Activated naive CD4-positive, alpha-beta T cell treated with anti-CD3 and anti-CD28 coated beads, Interleukin-2, amount 50 U/mL, for 24 hours (primary cell): ENCODE data around the gene PRIM1.
"Not testable (repeated sequence)": the region's sequence is repeated elsewhere in the genome, so short reads cannot be mapped to it uniquely, and the experiment has no call there.

Experiments used
- H3K27ac Mint-ChIP-seq: one replicate; pipeline ENCODE4 v1.8.0; 2021; ENCODE audit warnings: mild to moderate bottlenecking, mixed read lengths
- H3K27me3 Mint-ChIP-seq: one replicate; pipeline ENCODE4 v1.8.0; 2021; ENCODE audit warnings: mixed read lengths
- H3K36me3 Mint-ChIP-seq: one replicate; pipeline ENCODE4 v1.8.0; 2021; ENCODE audit warnings: mixed read lengths
- H3K4me1 Mint-ChIP-seq: one replicate; pipeline ENCODE4 v1.8.0; 2021; ENCODE audit warnings: mixed read lengths
- H3K4me3 Mint-ChIP-seq: one replicate; pipeline ENCODE4 v1.8.0; 2021; ENCODE audit warnings: mild to moderate bottlenecking, mixed read lengths
- H3K9me3 Mint-ChIP-seq: one replicate; pipeline ENCODE4 v1.8.0; 2021; ENCODE audit warnings: mixed read lengths

Gene PRIM1

GRCh38 chr12:56772625-56773024, 20.5 kb upstream of the PRIM1 start:
- no peaks in the 10 kb centered on the region for H3K4me1 Mint-ChIP-seq
- H3K4me3 Mint-ChIP-seq = no peak overlapping the region
- H3K27me3 Mint-ChIP-seq = no peaks in the 10 kb centered on the region
- H3K36me3 Mint-ChIP-seq = no peaks in the 10 kb centered on the region
- no peaks in the 10 kb centered on the region for H3K9me3 Mint-ChIP-seq
- H3K27ac Mint-ChIP-seq = no peak overlapping the region

GRCh38 chr12:56769868-56770267, 17.7 kb upstream of the PRIM1 start:
- H3K4me1 Mint-ChIP-seq = no peaks in the 10 kb centered on the region
- H3K27me3 Mint-ChIP-seq = no peaks in the 10 kb centered on the region
- no peak overlapping the region for H3K4me3 Mint-ChIP-seq
- no peak overlapping the region for H3K27ac Mint-ChIP-seq
- no peaks in the 10 kb centered on the region for H3K36me3 Mint-ChIP-seq
- H3K9me3 Mint-ChIP-seq = no peaks in the 10 kb centered on the region

DNA sequence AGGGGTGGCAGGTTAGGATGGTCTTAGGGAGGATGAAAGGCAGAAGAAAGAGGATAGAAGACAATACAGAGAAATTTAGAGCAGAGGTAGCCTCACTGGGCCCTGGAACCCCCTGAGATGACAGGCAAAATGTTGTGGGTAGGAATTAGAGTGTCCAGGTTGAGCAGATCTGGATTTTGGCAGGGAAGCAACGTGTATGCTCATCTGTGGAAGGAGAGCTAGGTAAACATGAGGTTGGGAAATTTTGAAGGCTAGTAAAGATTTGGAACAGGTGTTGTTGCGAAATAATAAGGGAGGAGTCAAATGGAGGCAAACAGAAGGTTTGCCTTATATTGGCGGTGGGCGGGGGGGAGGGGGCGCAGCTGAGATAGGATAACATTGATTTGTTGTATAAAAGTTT, 16.3 kb upstream of the PRIM1 start:
- Mint-ChIP-seq H3K4me1 (no peaks in the 10 kb centered on the region), H3K9me3 (no peaks in the 10 kb centered on the region), H3K27ac (no peak overlapping the region), H3K4me3 (no peak overlapping the region), H3K27me3 (no peaks in the 10 kb centered on the region), H3K36me3 (no peaks in the 10 kb centered on the region)

DNA sequence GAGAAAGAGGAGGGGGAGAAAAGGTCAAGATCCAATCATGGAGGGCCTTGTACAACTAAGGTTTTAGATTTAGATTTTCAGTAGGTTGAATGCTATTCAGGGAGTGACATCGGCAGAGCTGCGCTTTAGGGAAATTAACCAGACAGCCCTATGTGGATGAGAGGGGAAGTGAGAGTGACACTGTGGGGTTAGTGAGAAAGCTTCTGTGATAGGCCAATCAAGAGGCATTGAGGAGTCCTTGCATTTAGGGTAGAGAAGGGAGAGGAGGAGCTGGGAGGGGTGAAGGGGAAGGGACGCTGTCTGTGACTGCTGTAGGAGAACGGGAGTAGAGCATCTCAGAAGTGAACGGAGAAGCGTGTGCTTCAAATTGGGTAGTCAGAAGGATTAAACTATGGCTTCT, 14.4 kb upstream of the PRIM1 start:
- no peaks in the 10 kb centered on the region for H3K36me3 Mint-ChIP-seq
- H3K27me3 Mint-ChIP-seq = no peaks in the 10 kb centered on the region
- no peak overlapping the region for H3K27ac Mint-ChIP-seq
- no peaks in the 10 kb centered on the region for H3K4me1 Mint-ChIP-seq
- H3K4me3 Mint-ChIP-seq = no peak overlapping the region
- no peaks in the 10 kb centered on the region for H3K9me3 Mint-ChIP-seq

DNA sequence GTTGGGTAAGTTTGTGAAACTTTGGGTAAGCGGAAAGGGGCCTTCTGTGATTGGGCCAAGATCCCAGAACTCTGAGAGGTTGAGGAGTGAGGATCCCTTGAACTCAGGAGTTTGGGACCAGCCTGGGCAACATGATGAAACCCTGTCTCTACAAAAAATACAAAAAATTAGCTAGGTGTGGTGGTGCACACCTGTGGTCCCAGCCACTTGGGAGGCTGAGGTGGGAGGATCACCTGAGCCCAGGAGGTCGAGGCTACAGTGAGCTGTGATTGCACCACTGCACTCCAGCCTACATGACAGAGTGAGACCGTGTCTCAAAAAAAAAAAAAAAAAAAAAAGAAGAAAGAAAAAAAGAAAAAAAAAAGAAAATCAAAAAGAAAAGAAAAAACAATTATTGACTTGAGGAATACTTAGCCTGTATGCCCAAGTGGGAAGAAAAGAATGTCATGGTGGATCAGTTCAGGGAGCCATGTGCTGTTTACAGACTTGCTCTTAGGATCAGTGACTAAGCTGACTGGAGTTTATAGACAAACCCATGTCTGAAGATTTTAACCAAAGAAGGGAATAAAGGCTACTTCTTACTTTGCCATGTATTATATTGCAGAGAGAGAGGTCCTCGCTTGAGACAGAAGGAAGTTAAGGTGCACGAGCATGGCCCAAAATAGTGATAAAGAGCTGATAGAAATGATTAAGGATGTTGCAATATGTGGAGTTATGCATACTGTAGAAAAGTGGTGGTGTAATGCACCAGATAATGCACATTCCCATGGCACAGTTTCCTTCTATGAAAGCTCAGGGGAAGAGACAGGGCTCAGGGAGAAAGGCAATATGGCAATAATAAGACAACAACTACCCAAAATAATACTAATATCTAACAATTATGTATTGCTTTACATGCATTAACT, 11.9 kb upstream of the PRIM1 start:
- no peak overlapping the region for H3K27ac Mint-ChIP-seq

GRCh38 chr12:56761812-56762211, 9.7 kb upstream of the PRIM1 start:
- Mint-ChIP-seq H3K36me3 (no peaks in the 10 kb centered on the region), H3K9me3 (no peaks in the 10 kb centered on the region), H3K4me1 (no peaks in the 10 kb centered on the region), H3K27ac (no peak overlapping the region), H3K27me3 (no peaks in the 10 kb centered on the region), H3K4me3 (no peak overlapping the region)

More for the DNA sequence above, 11.9 kb upstream of the PRIM1 start:
- no peaks in the 10 kb centered on the region for H3K27me3 Mint-ChIP-seq
- H3K9me3 Mint-ChIP-seq = no peaks in the 10 kb centered on the region
- H3K4me1 Mint-ChIP-seq = no peaks in the 10 kb centered on the region
- no peak overlapping the region for H3K4me3 Mint-ChIP-seq
- no peaks in the 10 kb centered on the region for H3K36me3 Mint-ChIP-seq

DNA sequence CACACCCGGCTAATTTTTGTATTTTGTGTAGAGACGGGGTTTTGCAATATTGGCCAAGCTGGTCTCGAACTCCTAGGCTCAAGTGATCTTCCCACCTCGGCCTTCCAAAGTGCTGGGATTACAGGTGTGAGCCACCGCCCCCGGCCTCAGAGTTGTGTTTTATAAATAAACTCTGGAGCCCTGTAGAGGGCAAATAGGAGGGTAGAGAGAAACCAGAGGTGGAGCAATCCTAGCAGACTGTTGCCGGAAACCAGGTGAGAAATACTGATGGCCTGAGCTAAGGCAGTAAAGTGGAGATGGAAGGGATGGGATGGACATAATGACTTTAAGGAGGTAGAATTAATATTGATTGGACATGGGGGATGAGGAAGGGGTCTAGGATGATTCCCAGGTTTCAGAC, 8.3 kb upstream of the PRIM1 start:
- no peaks in the 10 kb centered on the region for H3K36me3 Mint-ChIP-seq
- no peaks in the 10 kb centered on the region for H3K9me3 Mint-ChIP-seq
- no peak overlapping the region for H3K4me3 Mint-ChIP-seq
- no peak overlapping the region for H3K27ac Mint-ChIP-seq
- no peaks in the 10 kb centered on the region for H3K27me3 Mint-ChIP-seq
- no peaks in the 10 kb centered on the region for H3K4me1 Mint-ChIP-seq

DNA sequence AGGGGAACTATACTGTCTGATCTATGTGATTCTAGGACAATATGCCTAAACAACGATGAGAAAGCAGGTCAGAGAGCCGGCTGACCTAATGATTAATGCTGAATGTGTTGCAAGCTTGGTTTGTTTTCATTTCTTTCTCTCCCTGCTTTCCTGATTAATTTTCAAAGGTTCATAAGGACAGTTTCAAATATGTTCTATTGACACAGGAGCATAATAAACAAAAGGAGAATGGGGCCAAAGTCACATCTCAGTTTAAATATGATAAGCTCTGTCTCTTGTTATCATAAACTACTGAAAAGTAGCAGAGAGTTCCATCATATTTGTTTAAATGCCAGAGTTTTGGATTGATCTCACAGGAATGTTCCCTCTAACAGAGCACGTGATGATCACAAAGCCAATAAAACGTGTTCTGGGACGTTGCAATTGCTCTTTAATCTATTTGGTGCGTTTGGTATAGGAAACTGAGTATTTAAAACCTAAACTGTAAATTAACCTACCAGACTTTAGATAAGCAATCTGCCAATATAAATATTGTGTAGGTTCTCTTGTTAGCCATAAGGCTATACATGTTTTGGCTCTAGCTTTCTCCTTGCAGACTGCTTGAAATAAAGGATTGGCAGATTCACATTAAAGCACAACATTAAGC, 7.3 kb upstream of the PRIM1 start:
- H3K9me3 Mint-ChIP-seq = no peaks in the 10 kb centered on the region
- no peaks in the 10 kb centered on the region for H3K36me3 Mint-ChIP-seq
- no peaks in the 10 kb centered on the region for H3K27me3 Mint-ChIP-seq
- no peak overlapping the region for H3K4me3 Mint-ChIP-seq
- H3K27ac Mint-ChIP-seq = no peak overlapping the region
- no peaks in the 10 kb centered on the region for H3K4me1 Mint-ChIP-seq

DNA sequence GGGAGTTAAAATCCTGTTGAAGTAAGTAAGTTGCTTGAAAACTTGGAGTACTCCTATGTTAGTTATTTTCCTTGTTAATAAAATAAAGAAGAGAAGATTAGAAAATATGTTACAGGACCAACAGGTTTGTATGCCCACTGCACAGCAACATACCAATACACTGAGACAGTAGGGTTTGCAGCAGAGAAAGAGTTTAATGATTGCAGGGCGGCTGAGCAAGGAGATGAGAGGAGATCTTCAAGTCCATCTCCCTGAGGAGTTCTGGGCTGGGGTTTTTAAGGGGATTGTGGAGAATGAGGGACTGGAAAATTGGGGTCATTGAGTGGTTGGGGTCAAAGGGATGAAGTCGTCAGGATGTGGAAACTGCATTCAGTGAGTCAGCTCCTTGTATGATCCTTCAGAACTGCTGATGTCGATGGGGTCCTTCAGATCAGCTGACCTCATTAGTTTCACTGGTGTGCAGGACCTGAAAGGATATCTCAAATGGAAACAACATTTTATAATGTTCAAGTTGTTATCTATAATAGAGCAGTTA, 6.7 kb upstream of the PRIM1 start:
- Mint-ChIP-seq H3K27me3 (no peaks in the 10 kb centered on the region), H3K4me1 (no peaks in the 10 kb centered on the region), H3K4me3 (no peak overlapping the region), H3K27ac (no peak overlapping the region), H3K36me3 (no peaks in the 10 kb centered on the region), H3K9me3 (no peaks in the 10 kb centered on the region)

DNA sequence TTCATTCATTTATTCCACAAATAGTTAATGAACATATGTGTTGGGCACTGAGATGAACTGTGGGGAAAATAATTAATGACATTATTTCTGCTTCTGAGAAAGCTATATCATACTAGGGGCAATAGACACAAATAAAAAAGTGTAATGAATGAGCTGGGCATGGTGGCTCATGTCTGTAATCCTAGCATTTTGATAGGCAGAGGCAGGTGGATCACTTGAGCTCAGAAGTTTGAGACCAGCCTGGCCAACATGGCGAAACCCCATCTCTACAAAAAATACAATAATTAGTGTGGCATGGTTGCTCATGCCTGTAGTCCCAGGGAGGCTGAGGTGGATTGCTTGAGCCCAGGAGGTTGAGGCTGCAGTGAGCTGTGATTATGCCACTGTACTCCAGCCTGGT, 5.8 kb upstream of the PRIM1 start:
- not testable (repeated sequence) for H3K4me1 Mint-ChIP-seq, H3K4me3 Mint-ChIP-seq, H3K36me3 Mint-ChIP-seq, H3K27me3 Mint-ChIP-seq, H3K27ac Mint-ChIP-seq, H3K9me3 Mint-ChIP-seq

GRCh38 chr12:56753566-56753965, 1.4 kb upstream of the PRIM1 start:
- no peaks in the 10 kb centered on the region for H3K27me3 Mint-ChIP-seq
- peaks cover 8% of the 10 kb centered on the region for H3K36me3 Mint-ChIP-seq
- H3K4me3 Mint-ChIP-seq = peak overlapping the region; percentile 9
- H3K9me3 Mint-ChIP-seq = no peaks in the 10 kb centered on the region
- no peak overlapping the region for H3K27ac Mint-ChIP-seq
- peaks cover 29% of the 10 kb centered on the region for H3K4me1 Mint-ChIP-seq

GRCh38 chr12:56750596-56750995, 1.5 kb downstream of the PRIM1 start:
- not testable (repeated sequence) for H3K9me3 Mint-ChIP-seq, H3K27me3 Mint-ChIP-seq, H3K27ac Mint-ChIP-seq
- Mint-ChIP-seq H3K36me3 (peaks cover 19% of the 10 kb centered on the region), H3K4me3 (peak overlapping the region; percentile 0), H3K4me1 (peaks cover 37% of the 10 kb centered on the region)

DNA sequence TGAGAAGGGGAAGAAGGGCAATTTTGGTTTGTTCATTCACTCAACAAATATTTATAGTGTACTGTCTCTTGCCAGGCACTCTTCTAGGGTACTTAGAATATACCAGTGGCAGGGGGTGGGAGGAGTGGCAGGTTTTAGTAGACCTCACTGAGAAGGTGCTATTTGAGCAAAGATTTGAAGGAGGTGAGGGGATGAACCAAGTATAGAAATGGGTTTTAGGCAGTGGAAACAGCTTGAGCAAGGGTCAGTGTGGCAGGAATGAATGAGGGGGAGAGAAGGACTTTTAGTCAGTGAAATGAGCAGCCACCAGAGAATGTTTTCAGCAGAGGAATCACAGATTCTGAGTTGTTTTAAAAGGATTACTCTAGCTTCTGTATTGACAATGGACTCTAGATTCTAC, 2.3 kb downstream of the PRIM1 start:
- H3K27ac Mint-ChIP-seq = peak overlapping the region; percentile 51
- peaks cover 19% of the 10 kb centered on the region for H3K36me3 Mint-ChIP-seq
- H3K4me3 Mint-ChIP-seq = peak overlapping the region; percentile 63

GRCh38 chr12:56749359-56749758, 2.8 kb downstream of the PRIM1 start:
- no peak overlapping the region for H3K4me3 Mint-ChIP-seq
- H3K9me3 Mint-ChIP-seq = no peaks in the 10 kb centered on the region
- H3K36me3 Mint-ChIP-seq = peaks cover 19% of the 10 kb centered on the region
- H3K27ac Mint-ChIP-seq = peak overlapping the region; percentile 51
- peaks cover 37% of the 10 kb centered on the region for H3K4me1 Mint-ChIP-seq
- H3K27me3 Mint-ChIP-seq = no peaks in the 10 kb centered on the region

More for the DNA sequence above, 2.3 kb downstream of the PRIM1 start:
- H3K4me1 Mint-ChIP-seq = peaks cover 37% of the 10 kb centered on the region
- H3K27me3 Mint-ChIP-seq = no peaks in the 10 kb centered on the region
- no peaks in the 10 kb centered on the region for H3K9me3 Mint-ChIP-seq

DNA sequence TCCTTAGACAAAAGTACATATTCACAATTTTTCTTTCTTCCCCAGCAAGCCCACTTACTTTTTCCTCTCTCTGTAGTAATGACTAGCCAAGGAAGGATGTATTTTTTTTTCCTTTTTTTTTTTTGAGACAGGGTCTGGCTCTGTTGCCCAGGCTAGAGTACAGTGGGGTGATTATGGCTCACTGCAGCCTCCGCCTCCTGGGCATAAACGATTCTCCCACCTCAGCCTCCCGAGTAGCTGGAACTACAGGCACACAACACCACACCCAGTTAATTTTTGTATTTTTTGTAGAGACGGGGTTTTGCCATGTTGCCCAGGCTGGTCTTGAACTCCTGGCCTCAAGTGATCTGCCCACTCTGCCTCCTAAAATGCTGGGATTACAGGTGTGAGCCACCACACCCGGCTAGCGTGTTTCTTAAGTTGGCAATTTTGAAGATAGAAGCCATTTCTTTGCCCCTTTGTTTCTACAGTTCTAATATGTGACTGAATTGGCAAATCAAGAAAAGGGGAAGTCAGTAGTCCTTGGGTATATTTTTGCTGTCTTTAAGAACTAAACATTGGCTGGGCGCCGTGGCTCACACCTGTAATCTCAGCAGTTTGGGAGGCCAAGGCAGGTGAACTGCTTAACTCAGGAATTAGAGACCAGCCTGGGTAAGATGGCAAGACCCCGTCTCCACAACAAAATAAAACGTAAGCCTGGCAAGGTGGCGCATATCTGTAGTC, 23.8 kb downstream of the PRIM1 start:
- H3K27me3 Mint-ChIP-seq = no peaks in the 10 kb centered on the region
- H3K4me1 Mint-ChIP-seq = peaks cover 13% of the 10 kb centered on the region
- peak overlapping the region; percentile 41 for H3K27ac Mint-ChIP-seq
- H3K9me3 Mint-ChIP-seq = no peaks in the 10 kb centered on the region
- peaks cover 21% of the 10 kb centered on the region for H3K36me3 Mint-ChIP-seq
- no peak overlapping the region for H3K4me3 Mint-ChIP-seq
